ENCODE data around the gene NRDC.

NRDC gene

DNA sequence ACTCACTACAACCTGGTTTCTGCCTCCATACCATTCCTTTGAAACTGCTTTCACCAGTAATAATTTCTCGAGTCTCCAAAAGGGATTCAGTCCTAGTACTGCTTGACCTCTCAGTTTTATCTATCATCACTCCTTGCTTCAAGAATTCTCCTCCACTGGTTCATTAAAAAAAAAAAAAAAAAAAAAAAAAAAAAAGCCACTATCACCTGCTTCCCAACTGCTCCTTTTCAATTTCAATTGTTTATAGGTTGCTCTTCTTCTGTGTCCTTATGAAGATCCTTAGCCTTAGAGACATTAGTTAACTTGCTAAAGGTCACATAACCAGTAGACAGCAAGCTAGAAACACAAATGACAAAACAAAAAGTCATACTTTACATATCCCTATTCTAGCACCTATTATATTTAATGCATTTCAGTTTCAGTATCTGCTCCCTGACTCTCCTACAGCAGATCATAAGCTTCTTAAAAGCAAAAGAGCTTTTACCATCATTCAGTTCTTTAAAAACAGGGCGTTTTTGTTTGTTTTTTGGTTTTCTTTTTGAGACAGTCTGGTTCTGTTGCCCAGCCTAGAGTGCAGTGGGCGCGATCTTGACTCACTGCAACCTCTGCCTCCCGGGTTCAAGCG lies 7.1 kb downstream of the NRDC start:
- peaks cover 90% of the 10 kb centered on the region for H3K79me2 ChIP-seq (ENCODE audit: insufficient read depth, low read length)
- no peaks in the 10 kb centered on the region for H3F3A ChIP-seq (ENCODE audit: low read depth)
- no peaks in the 10 kb centered on the region for H3K36me3 ChIP-seq (ENCODE audit: insufficient read depth, low read length)
- no peaks in the 10 kb centered on the region for H3K9me3 ChIP-seq (ENCODE audit: insufficient read depth, low read depth, low read length)
- peak overlapping the region; percentile 54 for H3K4me2 ChIP-seq (ENCODE audit: low read depth, low read length, poor library complexity, severe bottlenecking)
- no peak overlapping the region for H2AFZ ChIP-seq (ENCODE audit: low read length)
- H3K27me3 ChIP-seq (ENCODE audit: insufficient read depth, low read length, poor library complexity, severe bottlenecking) = no peaks in the 10 kb centered on the region
- TF ChIP-seq, protein P1, sequence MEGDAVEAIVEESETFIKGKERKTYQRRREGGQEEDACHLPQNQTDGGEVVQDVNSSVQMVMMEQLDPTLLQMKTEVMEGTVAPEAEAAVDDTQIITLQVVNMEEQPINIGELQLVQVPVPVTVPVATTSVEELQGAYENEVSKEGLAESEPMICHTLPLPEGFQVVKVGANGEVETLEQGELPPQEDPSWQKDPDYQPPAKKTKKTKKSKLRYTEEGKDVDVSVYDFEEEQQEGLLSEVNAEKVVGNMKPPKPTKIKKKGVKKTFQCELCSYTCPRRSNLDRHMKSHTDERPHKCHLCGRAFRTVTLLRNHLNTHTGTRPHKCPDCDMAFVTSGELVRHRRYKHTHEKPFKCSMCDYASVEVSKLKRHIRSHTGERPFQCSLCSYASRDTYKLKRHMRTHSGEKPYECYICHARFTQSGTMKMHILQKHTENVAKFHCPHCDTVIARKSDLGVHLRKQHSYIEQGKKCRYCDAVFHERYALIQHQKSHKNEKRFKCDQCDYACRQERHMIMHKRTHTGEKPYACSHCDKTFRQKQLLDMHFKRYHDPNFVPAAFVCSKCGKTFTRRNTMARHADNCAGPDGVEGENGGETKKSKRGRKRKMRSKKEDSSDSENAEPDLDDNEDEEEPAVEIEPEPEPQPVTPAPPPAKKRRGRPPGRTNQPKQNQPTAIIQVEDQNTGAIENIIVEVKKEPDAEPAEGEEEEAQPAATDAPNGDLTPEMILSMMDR (conservative IDR thresholded peaks at IDR 0.05; ENCODE audit: low read length) = no peak
- no peak for TF ChIP-seq EZH2phosphoT487 (IDR thresholded peaks at IDR 0.05; ENCODE audit: borderline replicate concordance)
- H3K4me3 ChIP-seq (ENCODE audit: low read length, poor library complexity, severe bottlenecking) = no peak overlapping the region
- no peak overlapping the region for H3K9ac ChIP-seq (ENCODE audit: low read depth, low read length, poor library complexity, severe bottlenecking)
- peaks cover 53% of the 10 kb centered on the region for H3K4me1 ChIP-seq (ENCODE audit: insufficient read depth, low read length, poor library complexity, severe bottlenecking)
- no peaks in the 10 kb centered on the region for H3K9me2 ChIP-seq (replicated peaks; ENCODE audit: low read depth, low read length)
- H4K20me1 ChIP-seq (ENCODE audit: insufficient read depth, low read length, poor library complexity, severe bottlenecking) = peaks cover 41% of the 10 kb centered on the region

DNA sequence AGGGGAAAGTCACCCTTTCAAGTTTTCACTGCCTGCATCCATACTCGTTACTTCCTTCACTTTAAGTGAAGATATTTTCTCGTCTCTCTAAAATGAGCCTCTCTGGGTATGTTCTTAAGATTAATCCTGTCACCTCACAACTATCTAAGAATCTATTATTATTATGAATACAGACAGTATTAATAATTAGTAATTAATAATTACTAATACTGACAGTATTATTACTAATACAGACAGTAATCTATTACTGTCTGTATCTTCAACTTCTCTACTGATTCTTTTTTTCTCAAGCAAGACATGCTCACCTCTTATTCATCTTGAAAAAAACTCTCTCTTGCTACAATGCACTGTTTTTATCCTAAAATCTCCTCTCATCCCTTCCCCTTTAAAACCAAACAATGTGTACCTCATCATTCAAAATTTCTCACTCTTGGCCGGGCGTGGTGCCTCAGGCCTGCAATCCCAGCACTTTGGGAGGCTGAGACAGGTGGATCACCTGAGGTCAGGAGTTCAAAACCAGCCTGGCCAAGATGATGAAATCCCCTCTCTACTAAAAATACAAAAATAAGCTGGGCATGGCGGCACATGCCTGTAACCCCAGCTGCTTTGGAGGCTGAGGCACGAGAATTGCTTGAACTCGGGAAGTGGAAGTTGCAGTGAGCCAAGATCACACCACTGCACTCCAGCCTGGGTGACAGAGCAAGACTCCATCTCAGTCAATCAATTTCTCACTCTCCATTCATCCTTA lies 7.8 kb downstream of the NRDC start:
- H2AFZ ChIP-seq (ENCODE audit: low read length) = no peak overlapping the region
- peaks cover 35% of the 10 kb centered on the region for H4K20me1 ChIP-seq (ENCODE audit: insufficient read depth, low read length, poor library complexity, severe bottlenecking)

DNA sequence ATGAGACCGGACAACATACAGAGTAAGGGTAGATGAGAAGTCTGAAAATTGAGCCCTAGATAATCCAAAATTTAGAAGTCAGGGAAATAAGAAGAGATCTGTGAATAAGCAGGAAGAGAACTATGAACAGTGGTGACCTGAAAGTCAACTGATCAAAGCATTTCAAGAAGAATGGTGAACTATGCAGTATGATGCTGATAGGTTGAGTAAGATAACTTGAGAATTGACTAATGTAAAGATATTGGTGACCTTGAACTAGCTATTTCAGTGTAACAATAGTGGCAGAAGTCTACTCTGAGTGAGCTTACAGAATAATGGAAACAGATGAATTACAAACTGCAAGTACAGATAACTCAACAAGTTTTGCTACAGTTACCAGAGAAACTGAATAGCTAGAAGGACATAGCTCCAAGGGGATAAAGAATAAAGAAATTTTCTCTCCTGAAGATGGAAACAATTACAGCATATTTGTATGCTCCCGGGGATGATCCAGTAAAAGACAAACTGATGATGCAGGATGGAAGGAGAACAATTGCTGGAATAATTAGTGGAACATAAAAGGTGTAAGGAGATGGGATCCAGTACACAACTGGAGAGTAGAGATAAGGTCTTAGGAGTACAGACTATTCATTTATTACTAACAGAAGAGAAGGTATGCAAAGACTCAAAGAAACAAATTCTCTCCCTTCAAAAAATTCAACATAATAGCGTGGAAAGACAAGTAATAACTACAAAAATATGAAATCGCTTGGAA lies 10.9 kb downstream of the NRDC start:
- peaks cover 45% of the 10 kb centered on the region for H3K4me1 ChIP-seq (ENCODE audit: insufficient read depth, low read length, poor library complexity, severe bottlenecking)
- H3K9ac ChIP-seq (ENCODE audit: low read depth, low read length, poor library complexity, severe bottlenecking) = no peak overlapping the region
- TF ChIP-seq, protein P1 (conservative IDR thresholded peaks at IDR 0.05; ENCODE audit: low read length) = no peak
- no peaks in the 10 kb centered on the region for H3K27me3 ChIP-seq (ENCODE audit: insufficient read depth, low read length, poor library complexity, severe bottlenecking)
- H4K20me1 ChIP-seq (ENCODE audit: insufficient read depth, low read length, poor library complexity, severe bottlenecking) = peaks cover 16% of the 10 kb centered on the region
- no peaks in the 10 kb centered on the region for H3F3A ChIP-seq (ENCODE audit: low read depth)
- H2AFZ ChIP-seq (ENCODE audit: low read length) = no peak overlapping the region
- no peaks in the 10 kb centered on the region for H3K36me3 ChIP-seq (ENCODE audit: insufficient read depth, low read length)
- no peaks in the 10 kb centered on the region for H3K9me3 ChIP-seq (ENCODE audit: insufficient read depth, low read depth, low read length)
- peak overlapping the region; percentile 49 for H3K4me2 ChIP-seq (ENCODE audit: low read depth, low read length, poor library complexity, severe bottlenecking)
- H3K79me2 ChIP-seq (ENCODE audit: insufficient read depth, low read length) = peaks cover 81% of the 10 kb centered on the region
- H3K4me3 ChIP-seq (ENCODE audit: low read length, poor library complexity, severe bottlenecking) = no peak overlapping the region
- H3K9me2 ChIP-seq (replicated peaks; ENCODE audit: low read depth, low read length) = no peaks in the 10 kb centered on the region

More for the DNA sequence above, 7.8 kb downstream of the NRDC start:
- H3K79me2 ChIP-seq (ENCODE audit: insufficient read depth, low read length) = peaks cover 90% of the 10 kb centered on the region
- no peaks in the 10 kb centered on the region for H3K36me3 ChIP-seq (ENCODE audit: insufficient read depth, low read length)
- H3K27me3 ChIP-seq (ENCODE audit: insufficient read depth, low read length, poor library complexity, severe bottlenecking) = no peaks in the 10 kb centered on the region
- H3F3A ChIP-seq (ENCODE audit: low read depth) = no peaks in the 10 kb centered on the region
- H3K4me3 ChIP-seq (ENCODE audit: low read length, poor library complexity, severe bottlenecking) = peak overlapping the region; percentile 6
- H3K9ac ChIP-seq (ENCODE audit: low read depth, low read length, poor library complexity, severe bottlenecking) = no peak overlapping the region
- peak overlapping the region; percentile 54 for H3K4me2 ChIP-seq (ENCODE audit: low read depth, low read length, poor library complexity, severe bottlenecking)
- TF ChIP-seq, protein P1 (conservative IDR thresholded peaks at IDR 0.05; ENCODE audit: low read length) = no peak
- no peak for TF ChIP-seq EZH2phosphoT487 (IDR thresholded peaks at IDR 0.05; ENCODE audit: borderline replicate concordance)
- no peaks in the 10 kb centered on the region for H3K9me3 ChIP-seq (ENCODE audit: insufficient read depth, low read depth, low read length)
- H3K9me2 ChIP-seq (replicated peaks; ENCODE audit: low read depth, low read length) = no peaks in the 10 kb centered on the region
- peaks cover 56% of the 10 kb centered on the region for H3K4me1 ChIP-seq (ENCODE audit: insufficient read depth, low read length, poor library complexity, severe bottlenecking)
